Cardiac atrium fibroblast (primary cell): ENCODE results near the gene GSX1. TPM values are rescaled to one million over a fixed set of nuclear protein-coding genes. Genes with fewer than 3 reads are reported as not detected.

ENCODE experiments used
- total RNA-seq: library from RNA; depleted of rRNA; stranded (reverse); fragments of >200 nt; gene quantifications from 2 replicates; pipeline ENCODE4 v1.2.3, GENCODE V29; 2015

GSX1 gene
- not detected in 2 replicates for total RNA-seq

DNA sequence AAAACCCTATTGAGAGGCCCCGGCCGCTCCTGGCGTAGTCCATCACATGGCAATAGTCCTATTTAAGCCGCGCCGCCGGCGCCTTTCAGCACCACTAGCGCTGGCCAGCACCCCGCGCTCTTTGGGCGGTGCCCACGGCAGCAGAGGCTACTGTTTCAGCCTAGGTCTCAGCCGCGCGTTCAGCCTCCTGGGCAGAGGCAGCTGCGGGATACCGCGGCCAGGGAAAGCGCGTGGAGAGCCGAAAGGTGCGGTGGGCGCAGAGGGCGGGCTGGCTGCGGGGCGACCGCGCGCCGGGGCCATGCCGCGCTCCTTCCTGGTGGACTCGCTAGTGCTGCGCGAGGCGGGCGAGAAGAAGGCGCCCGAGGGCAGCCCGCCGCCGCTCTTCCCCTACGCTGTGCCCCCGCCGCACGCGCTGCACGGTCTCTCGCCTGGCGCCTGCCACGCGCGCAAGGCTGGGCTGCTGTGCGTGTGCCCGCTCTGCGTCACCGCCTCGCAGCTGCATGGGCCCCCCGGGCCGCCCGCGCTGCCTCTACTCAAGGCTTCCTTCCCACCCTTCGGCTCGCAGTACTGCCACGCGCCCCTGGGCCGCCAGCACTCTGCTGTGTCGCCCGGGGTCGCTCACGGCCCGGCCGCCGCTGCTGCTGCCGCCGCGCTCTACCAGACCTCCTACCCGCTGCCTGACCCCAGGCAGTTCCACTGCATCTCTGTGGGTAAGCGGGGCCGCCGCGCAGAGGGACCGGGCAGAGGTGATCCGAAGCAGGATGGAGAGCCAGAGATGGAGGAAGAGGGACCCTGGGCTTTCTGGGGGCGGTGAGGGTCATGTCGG, at the start of gene GSX1:
Gene GSX1, plus strand, starts transcription at position 91 of the 826 bp plus-strand sequence. Its CDS starts 208 bp downstream, at position 299.

Other genes with a start within 250 kb of the GSX1 start
- 4.2 and 7.1 TPM in 2 replicates for gene LNX2, start 172.0 kb upstream of the GSX1 start, total RNA-seq
- 96.1 and 112 TPM in 2 replicates for gene POLR1D, start 170.6 kb upstream of the GSX1 start, total RNA-seq
- gene PDX1, start 127.5 kb downstream of the GSX1 start, total RNA-seq, result not detected in 2 replicates
- gene CDX2, start 176.8 kb downstream of the GSX1 start, total RNA-seq, result not detected in 2 replicates
- gene URAD, start 196.2 kb downstream of the GSX1 start, total RNA-seq, result not detected in 2 replicates